Measurements from ENCODE around the gene TXNRD2. TPM values are rescaled to one million over a fixed set of nuclear protein-coding genes. Genes with fewer than 3 reads are reported as not detected.

The TXNRD2 gene
- total RNA-seq, 1 experiment from 2014 or later: 22.4 TPM

GRCh38 chr22:19857382-19857781 lies 84.2 kb downstream of the TXNRD2 start:
- BruUV-seq (replicated peaks): no TSS peak
- intact Hi-C loops (cut with micrococcal nuclease; ENCODE audit: unreplicated experiment): no loop called here
- H3K79me2 ChIP-seq (ENCODE audit: low read depth): peaks cover 35% of the 10 kb centered on the region

GRCh38 chr22:19855504-19856409 lies 85.9 kb downstream of the TXNRD2 start:
- Histone ChIP-seq H3K79me2 (ENCODE audit: low read depth) (peaks cover 51% of the 10 kb centered on the region), H4K20me1 (ENCODE audit: insufficient read depth) (no peaks in the 10 kb centered on the region; the same call in 1 of the 2 replicates), H3K9me3 (ENCODE audit: insufficient read depth, low read depth) (no peaks in the 10 kb centered on the region), H3K27ac (peak overlapping the region; percentile 18; the same call in 1 of the 2 replicates), H3K4me2 (peak overlapping the region; percentile 89), H3K4me3 (peak overlapping the region; percentile 96), H3K27me3 (ENCODE audit: insufficient read depth, low read depth) (no peaks in the 10 kb centered on the region), H2AFZ (peak overlapping the region; percentile 82), H3K4me1 (replicated peaks; ENCODE audit: insufficient read depth) (peaks cover 25% of the 10 kb centered on the region), H3K36me3 (ENCODE audit: low read depth) (no peaks in the 10 kb centered on the region), H3K9me2 (ENCODE audit: insufficient read depth) (no peaks in the 10 kb centered on the region), H3F3A (ENCODE audit: insufficient read depth, low read depth) (no peaks in the 10 kb centered on the region; the same call in 1 of the 2 replicates)
- no peak for TF ChIP-seq EZH2 (IDR thresholded peaks at IDR 0.05; ENCODE audit: low read depth)
- TF ChIP-seq, protein P1, sequence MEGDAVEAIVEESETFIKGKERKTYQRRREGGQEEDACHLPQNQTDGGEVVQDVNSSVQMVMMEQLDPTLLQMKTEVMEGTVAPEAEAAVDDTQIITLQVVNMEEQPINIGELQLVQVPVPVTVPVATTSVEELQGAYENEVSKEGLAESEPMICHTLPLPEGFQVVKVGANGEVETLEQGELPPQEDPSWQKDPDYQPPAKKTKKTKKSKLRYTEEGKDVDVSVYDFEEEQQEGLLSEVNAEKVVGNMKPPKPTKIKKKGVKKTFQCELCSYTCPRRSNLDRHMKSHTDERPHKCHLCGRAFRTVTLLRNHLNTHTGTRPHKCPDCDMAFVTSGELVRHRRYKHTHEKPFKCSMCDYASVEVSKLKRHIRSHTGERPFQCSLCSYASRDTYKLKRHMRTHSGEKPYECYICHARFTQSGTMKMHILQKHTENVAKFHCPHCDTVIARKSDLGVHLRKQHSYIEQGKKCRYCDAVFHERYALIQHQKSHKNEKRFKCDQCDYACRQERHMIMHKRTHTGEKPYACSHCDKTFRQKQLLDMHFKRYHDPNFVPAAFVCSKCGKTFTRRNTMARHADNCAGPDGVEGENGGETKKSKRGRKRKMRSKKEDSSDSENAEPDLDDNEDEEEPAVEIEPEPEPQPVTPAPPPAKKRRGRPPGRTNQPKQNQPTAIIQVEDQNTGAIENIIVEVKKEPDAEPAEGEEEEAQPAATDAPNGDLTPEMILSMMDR (conservative IDR thresholded peaks at IDR 0.05): no peak
- ChIA-PET CTCF (no interaction called here), POLR2A (ENCODE audit: unreplicated experiment) (interaction anchor here (0.7 kb wide), 1 partner anchor 20 kb away, joined by 3 read pairs; no protein-coding TSS in a partner anchor)
- intact Hi-C loops (cut with micrococcal nuclease; ENCODE audit: unreplicated experiment): loop anchor here (2.0 kb wide), 1 partner anchor 25 kb away; no protein-coding TSS in a partner anchor
- TSS peak; percentile 48 for BruUV-seq (replicated peaks)
- DNase-seq: peak; percentile 47 to 51

More at GRCh38 chr22:19857382-19857781, 84.2 kb downstream of the TXNRD2 start:
- Histone ChIP-seq H3K4me3 (no peak overlapping the region), H3K36me3 (ENCODE audit: low read depth) (no peaks in the 10 kb centered on the region), H3K4me1 (replicated peaks; ENCODE audit: insufficient read depth) (peaks cover 15% of the 10 kb centered on the region), H3K9me3 (ENCODE audit: insufficient read depth, low read depth) (no peaks in the 10 kb centered on the region), H3K27me3 (ENCODE audit: insufficient read depth, low read depth) (no peaks in the 10 kb centered on the region), H2AFZ (no peak overlapping the region), H3K27ac (no peak overlapping the region), H3K9me2 (ENCODE audit: insufficient read depth) (no peaks in the 10 kb centered on the region), H4K20me1 (ENCODE audit: insufficient read depth) (no peaks in the 10 kb centered on the region; the same call in 1 of the 2 replicates), H3F3A (ENCODE audit: insufficient read depth, low read depth) (no peaks in the 10 kb centered on the region), H3K4me2 (no peak overlapping the region)
- TF ChIP-seq, protein P1 (conservative IDR thresholded peaks at IDR 0.05): no peak
- TF ChIP-seq EZH2 (IDR thresholded peaks at IDR 0.05; ENCODE audit: low read depth): no peak
- no peak for DNase-seq
- CTCF ChIA-PET: no interaction called here
- POLR2A ChIA-PET (ENCODE audit: unreplicated experiment): no interaction called here

GRCh38 chr22:19854778-19855503 lies 86.7 kb downstream of the TXNRD2 start, which contains the start of the genes GNB1L and RTL10:
Gene GNB1L, minus strand, starts transcription at chr22:19854874. Its CDS starts 33,519 bp downstream, at chr22:19821355.
Gene RTL10, minus strand, starts transcription at chr22:19854874. Its CDS starts 2,613 bp downstream, at chr22:19852261.
- H3K9me3 ChIP-seq (ENCODE audit: insufficient read depth, low read depth): no peaks in the 10 kb centered on the region
- H3K4me3 ChIP-seq: peak within 1 kb of the TSS; percentile 96
- H3K4me2 ChIP-seq: peak within 1 kb of the TSS; percentile 89
- peak within 1 kb of the TSS; percentile 86 for H2AFZ ChIP-seq
- peak within 1 kb of the TSS; percentile 18; the same call in 1 of the 2 replicates for H3K27ac ChIP-seq
- ChIA-PET POLR2A (ENCODE audit: unreplicated experiment) (interaction anchor here (0.6 to 0.7 kb wide), 2 partner anchors 19 to 427 kb away, joined by 3 to 6 read pairs; no protein-coding TSS in a partner anchor), CTCF (no interaction called here)
- H3K27me3 ChIP-seq (ENCODE audit: insufficient read depth, low read depth): no peaks in the 10 kb centered on the region
- intact Hi-C loops (cut with micrococcal nuclease; ENCODE audit: unreplicated experiment): loop anchor here (2.0 to 5.0 kb wide), 2 partner anchors 26 to 88 kb away; no protein-coding TSS in a partner anchor
- no peaks in the 10 kb centered on the region for H3K36me3 ChIP-seq (ENCODE audit: low read depth)
- H3K4me1 ChIP-seq (replicated peaks; ENCODE audit: insufficient read depth): peaks cover 33% of the 10 kb centered on the region
- no peak for TF ChIP-seq EZH2 (IDR thresholded peaks at IDR 0.05; ENCODE audit: low read depth)
- TF ChIP-seq, protein P1 (conservative IDR thresholded peaks at IDR 0.05): no peak
- H3K79me2 ChIP-seq (ENCODE audit: low read depth): peaks cover 55% of the 10 kb centered on the region
- no TSS peak for BruUV-seq (replicated peaks)
- H4K20me1 ChIP-seq (ENCODE audit: insufficient read depth): no peaks in the 10 kb centered on the region; the same call in 1 of the 2 replicates
- peak; percentile 79 to 92 for DNase-seq
- no peaks in the 10 kb centered on the region for H3K9me2 ChIP-seq (ENCODE audit: insufficient read depth)
- peaks cover 6% of the 10 kb centered on the region for H3F3A ChIP-seq (ENCODE audit: insufficient read depth, low read depth)

Measured in PC-9 (cell line).